GM12878 (cell line): ENCODE measurements around the gene MBD6. TPM values are rescaled to one million over a fixed set of nuclear protein-coding genes. Genes with fewer than 3 reads are reported as not detected.

ENCODE experiments used
- ATAC-seq: fragments of 200-7000 bp; cut with Tn5 transposase; 3 replicates; pipeline ENCODE4 v1.9.1; 2020; ENCODE audit warnings: mild to moderate bottlenecking, moderate library complexity
- BruUV-seq: library from RNA; stranded (reverse); fragments of 400-500 nt; replicated peaks from 2 replicates; lab custom pipeline; 2021; lab: Mats Ljungman, UMichigan
- CTCF ChIA-PET: fragments of 300-600 bp; sonication (Branson Sonifier 250); formaldehyde crosslinking; extraction: SDS; loops from one replicate; lab custom pipeline; 2021; ENCODE audit warnings: inconsistent platforms; lab: Yijun Ruan, JAX
- POLR2A ChIA-PET: fragments of 350-600 bp; formaldehyde crosslinking; extraction: SDS; loops from one replicate; lab custom pipeline; 2021; ENCODE audit warnings: inconsistent platforms; lab: Charles Lee
- RAD21 ChIA-PET: fragments of 300-600 bp; sonication (Branson Sonifier 250); formaldehyde crosslinking; loops from one replicate; lab custom pipeline; 2023; ENCODE audit warnings: antibody characterized with exemption; ENCODE audit not compliant: unreplicated experiment; lab: Charles Lee
- SMC1A ChIA-PET: fragments of 300-600 bp; sonication (Branson Sonifier 250); formaldehyde crosslinking; loops from one replicate; lab custom pipeline; 2023; ENCODE audit not compliant: unreplicated experiment, uncharacterized antibody; lab: Charles Lee
- DNase-seq: peaks from one replicate; pipeline ENCODE4 v3.0.0-alpha.2; 2011; ENCODE audit warnings: low read depth, low spot score
- FAIRE-seq: peaks from 3 replicates; lab custom pipeline; 2011; peaks lifted over from hg19 to GRCh38; lab: Jason Lieb, UNC
- H2AFZ ChIP-seq: 2 replicates; pipeline ENCODE4 v1.6.0; 2011; ENCODE audit warnings: low read depth, low read length, control low read depth; ENCODE audit not compliant: control insufficient read depth
- H3K27ac ChIP-seq: 2 replicates; pipeline ENCODE4 v1.5.1; 2011; ENCODE audit warnings: control low read depth; ENCODE audit not compliant: control insufficient read depth, insufficient read depth
- H3K27me3 ChIP-seq, 2 experiments: replicated peaks in 1 of 2; 2 replicates each; pipeline versions ENCODE4 v1.6.0 to v1.6.1; 2011; ENCODE audit warnings: low read length in 1 of 2; ENCODE audit not compliant: control insufficient read depth in 2 of 2, insufficient read depth in 2 of 2
- H3K36me3 ChIP-seq, 2 experiments: 2 replicates each; pipeline ENCODE4 v1.5.1; 2011; ENCODE audit warnings: low read length in 1 of 2; ENCODE audit not compliant: control insufficient read depth in 2 of 2, insufficient read depth in 2 of 2
- H3K4me1 ChIP-seq: 2 replicates; pipeline ENCODE4 v1.6.1; 2011; ENCODE audit warnings: mild to moderate bottlenecking, low read length, moderate library complexity, mixed read lengths; ENCODE audit not compliant: control insufficient read depth, insufficient read depth
- H3K4me2 ChIP-seq: 2 replicates; pipeline ENCODE4 v1.6.0; 2011; ENCODE audit warnings: control low read depth; ENCODE audit not compliant: control insufficient read depth, insufficient read depth
- H3K4me3 ChIP-seq: fragments of 200-600 bp; sonication (generic); 2 replicates; pipeline ENCODE4 v1.5.1; 2016
- H3K79me2 ChIP-seq: 2 replicates; pipeline ENCODE4 v1.6.0; 2011; ENCODE audit warnings: low read length; ENCODE audit not compliant: control insufficient read depth, insufficient read depth
- H3K9ac ChIP-seq: 2 replicates; pipeline ENCODE4 v1.8.0; 2011; ENCODE audit warnings: low read length, control low read depth, mixed read lengths; ENCODE audit not compliant: control insufficient read depth, insufficient read depth
- H3K9me3 ChIP-seq: replicated peaks from 3 replicates; pipeline ENCODE4 v1.5.1; 2011; ENCODE audit warnings: mild to moderate bottlenecking, low read length; ENCODE audit not compliant: control insufficient read depth, insufficient read depth
- H4K20me1 ChIP-seq: 2 replicates; pipeline ENCODE4 v1.6.0; 2011; ENCODE audit not compliant: control insufficient read depth, insufficient read depth
- ATF7 ChIP-seq: fragments of 450-650 bp; IDR thresholded peaks from 2 replicates; pipeline ENCODE4 v1.6.1; 2016; ENCODE audit warnings: low read depth, mild to moderate bottlenecking
- CEBPB ChIP-seq, 2 experiments: fragments of 150-350 bp in 1 of 2; IDR thresholded peaks; 2 replicates each; pipeline ENCODE4 v1.6.1; 2012 to 2014; ENCODE audit warnings: low read depth in 2 of 2, low read length in 2 of 2, borderline replicate concordance in 1 of 2, inconsistent platforms in 1 of 2
- CHD4 ChIP-seq: fragments of 200-600 bp; sonication (generic); IDR thresholded peaks from 2 replicates; pipeline ENCODE4 v1.6.1; 2016; ENCODE audit warnings: mild to moderate bottlenecking
- CREB1 ChIP-seq: IDR thresholded peaks from 2 replicates; pipeline ENCODE4 v1.6.1; 2012; ENCODE audit warnings: low read depth, mild to moderate bottlenecking, inconsistent platforms
- DPF2 ChIP-seq: fragments of 450-650 bp; IDR thresholded peaks from 2 replicates; pipeline ENCODE4 v1.6.1; 2017; ENCODE audit warnings: mild to moderate bottlenecking
- FOXM1 ChIP-seq: IDR thresholded peaks from 2 replicates; pipeline ENCODE4 v1.6.1; 2012; ENCODE audit warnings: low read depth, mild to moderate bottlenecking, inconsistent platforms, low read length, moderate library complexity
- PKNOX1 ChIP-seq: fragments of 450-650 bp; IDR thresholded peaks from 2 replicates; pipeline ENCODE4 v1.6.1; 2016; ENCODE audit warnings: mild to moderate bottlenecking
- POU2F2 ChIP-seq: IDR thresholded peaks from 3 replicates; pipeline ENCODE4 v1.6.1; 2011; ENCODE audit warnings: low read depth, mild to moderate bottlenecking, low read length, borderline replicate concordance
- SKIL ChIP-seq: fragments of 450-650 bp; IDR thresholded peaks from 2 replicates; pipeline ENCODE4 v1.6.1; 2017; ENCODE audit warnings: mild to moderate bottlenecking, low read depth, inconsistent platforms; ENCODE audit not compliant: poor library complexity, severe bottlenecking
- SUZ12 ChIP-seq: fragments of 200-600 bp; sonication (generic); IDR thresholded peaks from one replicate; pipeline ENCODE4 v1.6.1; 2018; ENCODE audit warnings: antibody characterized with exemption, mild to moderate bottlenecking; ENCODE audit not compliant: unreplicated experiment
- ZNF207 ChIP-seq: fragments of 450-650 bp; IDR thresholded peaks from 2 replicates; pipeline ENCODE4 v1.6.1; 2014; ENCODE audit warnings: antibody characterized with exemption, mild to moderate bottlenecking, borderline replicate concordance
- WGBS: methylation state at CpG from one replicate; pipeline ENCODE4 v1.1.6; 2016; ENCODE audit warnings: low lambda C conversion rate; ENCODE audit not compliant: insufficient replicate concordance, insufficient coverage; ENCODE audit errors: missing lambda C conversion rate; 5-methylcytosine and 5-hydroxymethylcytosine counted together
- in situ Hi-C: fragments of 300-500 bp; cut with MboI; formaldehyde crosslinking; loops from 9 replicates; pipeline ENCODE4 v1.14.3; 2018; ENCODE audit warnings: mixed read lengths
- intact Hi-C: fragments of 100-400 bp; cut with micrococcal nuclease; formaldehyde crosslinking; loops from one replicate; pipeline ENCODE4 v1.14.2; 2022; ENCODE audit not compliant: unreplicated experiment
- polyA plus RNA-seq, 11 experiments: library from polyadenylated mRNA; depleted of rRNA in 4 of 11; unstranded in 6 of 11; stranded (reverse) in 5 of 11; fragments of >200 nt; fragmentation: Nextera tagmentation in 4 of 11; fragmentation: Illumina TruSeq in 1 of 11; extraction: Ambion mirVana in 4 of 11; extraction: Trizol in 1 of 11; gene quantifications; 1 replicate in 1 of 11; 2 replicates in 10 of 11; pipeline versions ENCODE4 v1.2.1 to v1.2.3, GENCODE V29; 2011 to 2016; ENCODE audit warnings: inconsistent platforms in 2 of 11, missing spikeins in 2 of 11, low read depth in 1 of 11
- total RNA-seq, 4 experiments: library from RNA; depleted of rRNA in 3 of 4; stranded (reverse); fragments of >200 nt in 3 of 4; fragmentation: Illumina TruSeq in 1 of 4; extraction: Trizol in 1 of 4; gene quantifications; 2 replicates each; pipeline versions ENCODE4 v1.2.1 to v1.2.3, GENCODE V29; 2013 to 2021
- TF ChIP-seq, protein P1 (sequence below), 3 experiments: IDR thresholded peaks in 2 of 3; conservative IDR thresholded peaks in 1 of 3; 2 replicates each; pipeline ENCODE4 v1.5.1; 2011; ENCODE audit warnings: low read depth in 3 of 3, low read length in 3 of 3, mild to moderate bottlenecking in 3 of 3, control low read depth in 2 of 3, moderate library complexity in 2 of 3, inconsistent platforms in 1 of 3, mixed read lengths in 1 of 3; ENCODE audit not compliant: control insufficient read depth in 2 of 3, insufficient read depth in 1 of 3; ENCODE audit errors: extremely low read depth in 1 of 3
- TF ChIP-seq, protein P2 (sequence below): fragments of 450-650 bp; IDR thresholded peaks from 2 replicates; pipeline ENCODE4 v1.6.1; 2017; ENCODE audit warnings: antibody characterized with exemption, mild to moderate bottlenecking, moderate library complexity

Gene MBD6
- total and polyA plus RNA-seq, 10 of the 15 experiments (the other 5 are each of a cell fraction or from before 2014, with no cell fraction given), result 1.5 to 52.7 (median 6.8) TPM

GRCh38 chr12:57474862-57475261, 47.8 kb upstream of the MBD6 start:
- Histone ChIP-seq H3K4me1 (peaks cover 24% of the 10 kb centered on the region), H3K9me3 (no peaks in the 10 kb centered on the region), H3K27me3 (no peaks in the 10 kb centered on the region), H3K27ac (no peak overlapping the region), H2AFZ (no peak overlapping the region), H3K4me2 (peak overlapping the region; percentile 31), H3K9ac (no peak overlapping the region), H4K20me1 (no peaks in the 10 kb centered on the region), H3K4me3 (no peak overlapping the region), H3K79me2 (peaks cover 44% of the 10 kb centered on the region), H3K36me3 (peaks cover 1 to 25% of the 10 kb centered on the region in 2 experiments)
- ChIA-PET SMC1A (no interaction called here), POLR2A (interaction anchor here (0.6 to 1.3 kb wide), 4 partner anchors 8 to 20 kb away, joined by 3 read pairs; partner anchors contain the start of gene INHBE), CTCF (interaction anchor here (0.6 to 8.1 kb wide), 5 partner anchors 9 to 144 kb away, joined by 3 to 114 read pairs (median 4); partner anchors contain the start of gene GLI1), RAD21 (no interaction called here)
- intact Hi-C loops (loop anchor here (5.0 to 10.0 kb wide), 2 partner anchors 47 to 280 kb away; partner anchors contain the start of genes CDK4, DDIT3, MARCHF9 and MBD6), in situ Hi-C loops (no loop called here)
- no peak for ATAC-seq
- BruUV-seq, result no TSS peak
- no peak for FAIRE-seq
- DNase-seq, result no peak
- WGBS, result 96% methylated on average over 7 of the region's 7 CpGs
- TF ChIP-seq CREB1, result no peak
- TF ChIP-seq DPF2, result no peak
- no peak for TF ChIP-seq PKNOX1
- TF ChIP-seq, protein P1, sequence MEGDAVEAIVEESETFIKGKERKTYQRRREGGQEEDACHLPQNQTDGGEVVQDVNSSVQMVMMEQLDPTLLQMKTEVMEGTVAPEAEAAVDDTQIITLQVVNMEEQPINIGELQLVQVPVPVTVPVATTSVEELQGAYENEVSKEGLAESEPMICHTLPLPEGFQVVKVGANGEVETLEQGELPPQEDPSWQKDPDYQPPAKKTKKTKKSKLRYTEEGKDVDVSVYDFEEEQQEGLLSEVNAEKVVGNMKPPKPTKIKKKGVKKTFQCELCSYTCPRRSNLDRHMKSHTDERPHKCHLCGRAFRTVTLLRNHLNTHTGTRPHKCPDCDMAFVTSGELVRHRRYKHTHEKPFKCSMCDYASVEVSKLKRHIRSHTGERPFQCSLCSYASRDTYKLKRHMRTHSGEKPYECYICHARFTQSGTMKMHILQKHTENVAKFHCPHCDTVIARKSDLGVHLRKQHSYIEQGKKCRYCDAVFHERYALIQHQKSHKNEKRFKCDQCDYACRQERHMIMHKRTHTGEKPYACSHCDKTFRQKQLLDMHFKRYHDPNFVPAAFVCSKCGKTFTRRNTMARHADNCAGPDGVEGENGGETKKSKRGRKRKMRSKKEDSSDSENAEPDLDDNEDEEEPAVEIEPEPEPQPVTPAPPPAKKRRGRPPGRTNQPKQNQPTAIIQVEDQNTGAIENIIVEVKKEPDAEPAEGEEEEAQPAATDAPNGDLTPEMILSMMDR (IDR thresholded peaks at IDR 0.05 in 2 of 3, conservative IDR thresholded peaks at IDR 0.05 in 1 of 3; ENCODE audit: control insufficient read depth in 2 of 3, extremely low read depth in 1 of 3, insufficient read depth in 1 of 3, low read depth in 3 of 3, low read length in 3 of 3), result no peak
- no peak for TF ChIP-seq CEBPB (IDR thresholded peaks at IDR 0.05; ENCODE audit: borderline replicate concordance in 1 of 2, low read depth in 2 of 2, low read length in 2 of 2)
- no peak for TF ChIP-seq ATF7
- no peak for TF ChIP-seq FOXM1
- TF ChIP-seq POU2F2, result no peak
- no peak for TF ChIP-seq ZNF207
- TF ChIP-seq CHD4, result no peak
- TF ChIP-seq, protein P2, sequence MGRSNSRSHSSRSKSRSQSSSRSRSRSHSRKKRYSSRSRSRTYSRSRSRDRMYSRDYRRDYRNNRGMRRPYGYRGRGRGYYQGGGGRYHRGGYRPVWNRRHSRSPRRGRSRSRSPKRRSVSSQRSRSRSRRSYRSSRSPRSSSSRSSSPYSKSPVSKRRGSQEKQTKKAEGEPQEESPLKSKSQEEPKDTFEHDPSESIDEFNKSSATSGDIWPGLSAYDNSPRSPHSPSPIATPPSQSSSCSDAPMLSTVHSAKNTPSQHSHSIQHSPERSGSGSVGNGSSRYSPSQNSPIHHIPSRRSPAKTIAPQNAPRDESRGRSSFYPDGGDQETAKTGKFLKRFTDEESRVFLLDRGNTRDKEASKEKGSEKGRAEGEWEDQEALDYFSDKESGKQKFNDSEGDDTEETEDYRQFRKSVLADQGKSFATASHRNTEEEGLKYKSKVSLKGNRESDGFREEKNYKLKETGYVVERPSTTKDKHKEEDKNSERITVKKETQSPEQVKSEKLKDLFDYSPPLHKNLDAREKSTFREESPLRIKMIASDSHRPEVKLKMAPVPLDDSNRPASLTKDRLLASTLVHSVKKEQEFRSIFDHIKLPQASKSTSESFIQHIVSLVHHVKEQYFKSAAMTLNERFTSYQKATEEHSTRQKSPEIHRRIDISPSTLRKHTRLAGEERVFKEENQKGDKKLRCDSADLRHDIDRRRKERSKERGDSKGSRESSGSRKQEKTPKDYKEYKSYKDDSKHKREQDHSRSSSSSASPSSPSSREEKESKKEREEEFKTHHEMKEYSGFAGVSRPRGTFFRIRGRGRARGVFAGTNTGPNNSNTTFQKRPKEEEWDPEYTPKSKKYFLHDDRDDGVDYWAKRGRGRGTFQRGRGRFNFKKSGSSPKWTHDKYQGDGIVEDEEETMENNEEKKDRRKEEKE, result no peak
- TF ChIP-seq SKIL, result no peak
- TF ChIP-seq SUZ12, result no peak
